ENCODE data around the gene CDH22. TPM values are rescaled to one million over a fixed set of nuclear protein-coding genes. Genes with fewer than 3 reads are reported as not detected.

CDH22 gene
- total RNA-seq, 1 donor from 2014 or later, result under 0.01 TPM

DNA sequence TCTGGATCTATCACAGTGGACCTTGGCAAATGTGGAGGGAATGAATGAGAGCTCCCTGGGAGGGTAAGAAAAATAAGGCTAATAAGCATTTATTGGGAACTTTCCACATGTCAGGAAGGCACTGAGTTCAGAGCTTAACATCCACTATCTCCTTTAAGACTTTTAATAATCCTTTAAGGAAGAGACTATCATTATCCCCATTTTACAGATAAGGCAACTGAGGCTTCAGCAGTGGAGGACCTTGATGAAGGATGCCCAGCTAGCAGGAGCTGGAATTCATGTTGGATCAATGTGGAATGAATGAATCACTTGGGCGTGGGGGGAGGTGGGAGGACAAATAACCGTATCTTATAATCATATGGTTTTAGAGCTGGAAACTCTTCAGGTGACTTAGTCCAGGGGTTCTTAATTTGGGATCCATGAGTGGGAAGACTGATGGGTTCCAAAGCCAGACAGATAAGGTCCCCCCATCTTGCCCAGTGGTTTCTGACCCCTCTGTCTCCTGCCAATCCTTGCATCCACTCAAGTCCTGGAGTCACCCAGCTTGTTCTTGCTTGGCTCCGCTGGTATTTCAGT lies 135.2 kb downstream of the CDH22 start:
- DNase-seq (ENCODE audit: low read depth in 2 of 2), result no peak

DNA sequence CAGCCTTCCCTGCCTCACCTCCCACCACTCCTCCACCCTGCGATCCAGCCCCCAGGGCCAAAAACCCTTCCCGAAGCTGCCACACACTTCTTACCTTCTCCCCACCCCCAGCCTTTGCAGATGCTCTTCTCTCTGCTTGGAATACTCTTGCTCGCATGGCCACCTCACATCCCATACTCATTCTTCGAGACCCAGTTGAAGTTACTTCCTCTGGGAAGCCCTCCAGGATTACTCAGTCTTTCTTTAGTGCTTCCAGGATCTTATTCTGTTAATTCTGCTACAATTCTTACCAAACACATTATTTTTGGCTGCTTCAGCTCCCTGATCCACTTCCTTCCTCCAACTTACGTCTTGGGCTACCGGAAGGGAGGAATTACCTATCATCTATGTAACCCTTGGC lies 135.8 kb downstream of the CDH22 start:
- DNase-seq (ENCODE audit: low read depth in 2 of 2), result no peak

DNA sequence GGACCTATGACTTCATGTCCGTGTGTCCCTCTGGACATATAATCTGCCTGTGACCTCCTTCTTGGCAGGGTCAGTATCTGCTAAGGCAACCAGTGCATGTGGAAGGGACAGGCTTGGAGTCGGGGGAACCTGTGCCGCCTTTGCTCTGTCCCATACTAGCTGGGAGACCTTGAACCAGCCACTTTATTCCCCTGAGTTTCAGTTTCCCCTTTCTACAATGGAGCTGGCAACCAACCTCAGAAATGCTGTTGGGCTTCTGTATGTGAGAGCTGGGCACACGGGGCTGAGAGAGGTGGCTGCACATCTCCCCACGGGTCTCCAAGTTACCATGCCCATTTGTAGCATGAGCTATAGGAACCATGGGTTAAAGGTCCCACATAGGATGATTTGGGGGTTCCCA lies 136.4 kb downstream of the CDH22 start:
- no peak for DNase-seq (ENCODE audit: low read depth in 2 of 2)

DNA sequence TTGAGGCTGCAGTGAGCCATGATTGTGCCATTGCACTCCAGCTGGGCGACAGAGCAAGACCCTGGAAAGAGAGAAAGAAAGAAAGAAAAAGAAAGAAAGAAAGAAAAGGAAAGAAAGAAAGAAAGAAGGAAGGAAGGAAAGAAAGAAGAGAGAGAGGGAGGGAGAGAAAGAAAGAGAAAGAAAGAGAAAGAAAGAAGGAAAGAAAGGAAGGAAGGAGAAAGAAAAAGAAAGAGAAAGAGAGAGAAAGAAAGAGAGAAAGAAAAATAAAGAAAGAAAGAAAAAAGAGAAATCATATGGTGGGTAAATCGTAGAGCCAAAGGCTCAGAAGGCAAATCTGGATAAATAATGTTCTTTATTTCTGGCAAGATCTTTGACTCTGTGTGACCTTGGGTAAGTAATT lies 136.8 kb downstream of the CDH22 start:
- DNase-seq (ENCODE audit: low read depth in 2 of 2), result no peak

DNA sequence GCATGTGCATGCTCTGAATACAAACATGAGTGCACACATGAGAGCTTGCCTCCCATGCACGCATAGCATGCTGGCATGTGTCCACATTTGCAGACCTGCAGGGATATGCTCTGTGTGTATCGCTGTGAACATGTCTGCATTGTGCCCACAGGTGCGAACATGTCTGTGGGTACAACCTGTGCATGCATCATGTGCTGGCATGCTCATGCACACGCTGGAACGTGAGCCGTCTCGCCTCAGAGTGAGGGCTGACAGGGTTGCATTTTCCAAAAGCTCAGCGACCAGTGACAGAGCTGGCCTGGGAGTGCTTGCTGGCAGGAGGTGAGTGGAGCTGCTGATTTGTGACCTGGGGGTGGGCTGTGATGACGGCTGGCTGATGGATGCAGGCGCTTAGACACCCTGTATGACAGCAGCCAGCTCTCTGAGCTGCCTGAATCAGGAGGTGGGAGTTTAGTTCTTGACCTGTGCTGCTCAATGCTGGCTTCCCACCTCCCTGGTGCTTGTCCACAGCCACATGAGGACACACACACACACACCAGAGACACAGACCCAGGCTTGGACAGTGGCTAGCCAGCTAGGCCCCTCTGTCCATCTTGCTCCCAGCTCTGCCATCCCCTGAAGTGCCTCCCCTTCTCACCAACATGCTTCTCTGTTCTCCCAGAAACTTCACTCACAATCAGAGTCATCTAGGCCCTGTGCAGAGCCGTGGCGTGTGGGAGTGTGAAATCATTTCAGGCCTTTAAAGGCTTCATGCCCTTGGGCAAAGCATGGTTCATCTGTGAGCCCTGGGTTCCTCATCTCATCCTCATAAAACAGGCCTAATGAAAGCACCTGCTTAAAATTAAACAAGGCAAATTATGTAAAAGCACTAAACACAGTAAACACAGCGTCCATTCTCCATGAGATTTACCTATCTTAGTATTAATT lies 138.8 kb downstream of the CDH22 start:
- no peak for DNase-seq (ENCODE audit: low read depth in 2 of 2)

DNA sequence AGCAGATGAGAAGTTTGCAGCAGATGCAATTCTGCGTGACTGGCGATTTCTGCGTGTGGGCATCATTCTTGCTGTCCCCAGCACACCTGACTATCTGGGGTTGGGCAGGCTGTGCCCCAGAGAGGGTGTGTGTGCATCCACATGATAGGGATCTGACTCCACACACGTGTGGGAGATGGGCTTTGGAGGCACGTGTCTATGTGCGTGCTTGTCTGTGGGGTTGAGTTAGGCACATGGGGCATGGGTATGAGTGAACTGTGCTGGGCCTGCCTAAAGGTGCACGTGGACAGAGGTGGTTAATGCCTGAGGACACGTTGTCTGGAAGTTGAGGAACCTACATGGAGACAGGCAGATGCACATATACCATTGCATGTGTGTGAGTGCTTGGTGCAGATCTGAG lies 139.9 kb downstream of the CDH22 start:
- DNase-seq (ENCODE audit: low read depth in 2 of 2), result no peak

DNA sequence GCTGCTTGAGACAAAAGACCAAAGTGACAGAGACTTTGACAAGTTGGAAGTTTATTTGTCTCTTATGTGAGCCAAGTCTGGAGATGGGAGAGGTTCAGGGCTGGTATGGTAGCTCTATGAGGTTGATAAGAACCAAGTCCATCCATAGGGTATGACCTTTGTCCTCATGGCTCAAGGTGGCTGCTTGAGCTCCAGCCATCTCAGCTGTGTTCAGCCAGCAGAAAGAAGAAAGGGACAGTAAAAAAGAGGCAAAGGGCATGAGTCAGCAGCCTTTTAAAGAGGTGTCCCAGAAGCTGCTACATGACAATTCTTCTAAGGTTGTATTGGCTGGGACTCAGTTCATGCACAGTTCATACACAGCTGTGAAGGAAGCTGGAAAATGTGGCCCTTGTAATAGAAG lies 141.2 kb downstream of the CDH22 start:
- DNase-seq (ENCODE audit: low read depth in 2 of 2), result no peak

DNA sequence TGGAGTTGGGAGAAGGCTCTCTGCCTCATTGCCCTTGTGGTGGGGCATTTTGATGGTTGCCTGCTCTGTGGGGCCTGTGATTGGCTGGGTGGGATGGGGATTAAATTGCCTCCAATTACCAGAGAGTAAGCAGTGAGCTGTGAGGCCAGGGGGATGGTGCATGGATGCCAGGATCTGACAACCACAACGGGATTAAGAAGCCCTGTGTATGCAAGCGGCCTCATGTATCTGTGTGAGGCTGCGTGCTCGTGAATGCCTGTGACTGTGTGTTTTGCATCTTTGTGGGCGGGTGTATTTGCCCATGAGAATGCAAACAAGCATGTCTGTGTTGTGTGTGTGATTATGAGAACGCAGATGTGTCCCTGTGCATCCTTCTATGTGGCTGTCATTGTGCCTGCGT lies 144.0 kb downstream of the CDH22 start:
- DNase-seq (ENCODE audit: low read depth in 2 of 2), result no peak

DNA sequence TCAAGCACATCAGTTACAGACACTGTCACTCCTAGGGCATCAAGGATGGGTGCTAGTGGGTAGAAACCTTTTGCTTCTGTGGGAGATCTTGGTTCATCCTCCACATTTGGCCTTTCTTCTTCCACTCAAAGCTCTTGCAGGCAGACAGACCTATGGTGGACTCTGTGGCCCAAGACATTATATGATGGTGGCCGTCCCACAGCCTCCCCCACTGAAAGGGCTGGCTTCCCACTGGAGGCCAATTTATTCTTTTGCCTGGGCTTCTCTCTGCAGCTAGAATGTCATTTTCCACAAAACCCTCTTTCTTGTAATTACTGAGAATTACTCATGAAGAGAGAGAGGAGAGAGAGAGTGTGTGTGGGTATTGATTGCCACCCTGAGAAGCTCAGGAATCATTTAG lies 146.4 kb downstream of the CDH22 start:
- no peak for DNase-seq (ENCODE audit: low read depth in 2 of 2)

DNA sequence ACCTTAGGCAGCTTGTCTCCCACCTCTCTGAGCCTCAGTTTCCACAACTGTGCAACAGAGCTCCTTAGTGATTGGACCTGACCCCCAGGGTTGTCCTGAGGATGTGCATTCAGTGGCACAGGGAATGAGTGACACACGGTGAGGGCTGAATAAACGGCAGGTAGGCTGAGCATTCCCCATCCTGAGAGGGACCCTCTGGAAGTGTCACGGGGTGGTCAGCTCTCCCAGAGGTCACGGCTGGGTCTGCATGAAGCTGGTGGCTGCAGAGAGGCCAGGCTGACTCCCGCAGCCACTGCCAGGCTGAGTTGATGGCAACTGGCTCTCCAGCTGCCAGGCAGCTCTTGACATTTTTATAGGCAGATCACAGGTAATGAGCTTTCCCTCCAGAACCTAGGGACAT lies 147.6 kb downstream of the CDH22 start:
- DNase-seq (ENCODE audit: low read depth in 2 of 2), result no peak

DNA sequence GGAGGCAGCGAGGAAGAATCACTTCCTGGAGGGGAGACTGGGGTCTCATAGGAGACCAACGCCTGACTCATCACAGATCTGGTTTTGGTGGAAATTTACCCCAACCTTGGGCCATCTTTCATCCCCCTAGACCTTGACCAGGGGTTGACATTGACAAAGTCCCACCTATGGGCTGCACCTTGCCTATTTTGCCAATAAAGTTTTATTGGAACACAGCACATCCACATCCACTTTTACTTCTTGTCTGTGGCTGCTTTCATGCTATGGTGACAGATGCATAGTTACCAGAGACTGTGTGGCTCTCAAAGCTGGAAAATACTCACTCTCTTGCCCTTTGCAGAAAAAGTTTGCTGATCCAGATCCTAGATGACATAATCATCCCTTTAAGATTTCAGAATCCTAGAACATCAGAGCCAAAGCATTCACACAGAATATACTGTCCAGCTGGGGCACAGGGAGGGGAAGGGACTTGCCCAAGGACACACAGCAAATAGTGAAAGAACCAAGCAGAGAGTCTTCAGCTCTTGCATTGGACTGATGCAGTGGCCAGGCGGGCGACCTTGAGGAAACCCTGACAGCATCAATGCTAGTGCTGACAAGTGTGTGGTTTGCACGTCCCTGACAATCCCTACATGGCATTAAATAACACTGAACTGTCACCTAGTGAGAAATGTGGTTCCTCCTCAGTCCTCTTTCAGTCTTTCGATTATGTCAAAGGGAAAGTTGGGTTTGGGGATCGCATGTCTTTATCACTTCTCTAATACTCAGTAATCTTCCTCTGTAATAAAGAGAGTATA lies 149.0 kb downstream of the CDH22 start:
- no peak for DNase-seq (ENCODE audit: low read depth in 2 of 2)

DNA sequence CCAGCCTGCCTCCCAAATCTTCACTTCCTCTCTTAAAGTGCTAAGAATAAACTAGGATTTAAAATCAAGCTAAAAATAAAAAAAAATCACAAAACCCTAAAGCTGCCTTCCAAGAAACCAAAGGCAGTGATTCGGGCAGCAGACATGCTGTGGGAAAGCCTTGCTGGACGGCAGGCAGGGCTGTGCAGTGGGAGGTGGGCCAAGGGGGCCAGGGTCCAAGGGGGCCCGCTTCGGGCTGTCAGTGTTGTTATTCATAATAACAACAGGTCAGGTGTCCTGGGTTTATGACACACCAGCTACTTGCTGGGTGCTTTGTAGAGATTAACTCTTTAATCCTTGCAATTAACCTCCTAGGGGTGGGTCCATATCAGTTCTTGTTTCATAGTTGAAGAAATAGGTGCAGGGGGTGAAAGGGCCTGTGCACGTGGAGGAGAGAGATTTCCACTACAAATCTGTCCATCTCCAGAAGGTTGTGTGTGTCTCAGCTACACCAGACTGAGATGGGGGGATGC lies 149.8 kb downstream of the CDH22 start:
- DNase-seq (ENCODE audit: low read depth in 2 of 2), result no peak

DNA sequence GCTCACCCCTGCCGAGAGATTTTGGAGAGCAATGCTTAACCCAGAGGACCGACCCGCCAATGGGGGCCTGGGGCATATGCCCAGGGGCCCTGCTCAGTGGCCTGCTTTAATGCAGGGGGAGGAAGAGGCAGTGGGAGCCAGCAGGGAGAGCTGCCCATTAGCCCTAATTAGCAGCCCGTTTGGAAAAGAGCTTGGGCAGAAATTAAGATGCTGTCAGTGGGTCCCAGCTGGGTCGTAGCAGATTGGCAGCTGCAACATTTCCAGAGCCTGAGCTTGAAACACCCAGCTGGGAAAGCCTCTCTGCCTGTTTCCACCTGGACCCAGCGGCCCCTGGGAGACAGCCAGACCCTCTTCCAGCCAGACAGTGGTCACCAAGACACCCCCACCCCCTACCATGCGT lies 150.7 kb downstream of the CDH22 start:
- no peak for DNase-seq (ENCODE audit: low read depth in 2 of 2)

DNA sequence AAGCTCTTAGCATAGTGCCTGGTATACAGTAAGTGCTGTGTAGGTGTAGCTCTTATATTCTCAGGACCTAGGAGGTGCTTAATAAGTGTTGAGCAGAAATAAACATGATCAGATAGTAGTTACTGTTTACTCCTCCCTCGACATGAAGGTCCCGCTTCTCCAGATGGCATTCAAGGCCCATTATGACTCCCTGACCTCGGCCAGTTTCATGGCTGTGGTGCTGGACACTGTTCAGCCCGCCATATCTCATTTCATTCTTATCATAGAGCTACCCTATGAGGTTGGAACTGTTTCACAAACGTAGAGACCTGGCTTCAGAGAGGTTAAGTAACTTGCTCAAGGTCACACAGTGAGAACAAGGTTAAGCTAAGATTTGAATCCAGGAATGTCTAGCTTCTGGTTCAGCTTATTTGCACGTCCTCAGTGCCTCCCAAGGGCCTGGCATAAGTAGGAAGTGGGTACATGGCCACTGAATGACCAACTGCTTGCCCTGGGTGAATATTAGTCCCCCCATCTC lies 151.2 kb downstream of the CDH22 start:
- DNase-seq (ENCODE audit: low read depth in 2 of 2), result no peak

DNA sequence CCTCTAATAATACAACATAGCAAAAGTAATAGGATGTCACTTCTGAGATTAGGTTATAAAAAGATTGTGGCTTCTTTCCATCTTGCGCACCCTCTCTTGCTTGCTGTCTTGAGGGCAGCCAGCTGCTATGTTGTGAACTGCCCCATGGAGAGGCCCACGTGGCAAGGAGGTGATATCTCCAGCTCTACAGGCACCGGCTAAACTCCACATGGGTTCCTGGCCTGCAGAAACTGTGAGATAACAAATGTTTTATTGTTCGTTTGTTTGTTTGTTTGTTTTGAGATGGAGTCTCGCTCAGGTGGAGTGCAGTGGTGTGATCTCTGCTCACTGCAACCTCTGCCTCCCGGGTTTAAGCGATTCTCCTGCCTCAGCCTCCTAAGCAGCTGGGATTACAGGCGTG lies 152.2 kb downstream of the CDH22 start:
- no peak for DNase-seq (ENCODE audit: low read depth in 2 of 2)

DNA sequence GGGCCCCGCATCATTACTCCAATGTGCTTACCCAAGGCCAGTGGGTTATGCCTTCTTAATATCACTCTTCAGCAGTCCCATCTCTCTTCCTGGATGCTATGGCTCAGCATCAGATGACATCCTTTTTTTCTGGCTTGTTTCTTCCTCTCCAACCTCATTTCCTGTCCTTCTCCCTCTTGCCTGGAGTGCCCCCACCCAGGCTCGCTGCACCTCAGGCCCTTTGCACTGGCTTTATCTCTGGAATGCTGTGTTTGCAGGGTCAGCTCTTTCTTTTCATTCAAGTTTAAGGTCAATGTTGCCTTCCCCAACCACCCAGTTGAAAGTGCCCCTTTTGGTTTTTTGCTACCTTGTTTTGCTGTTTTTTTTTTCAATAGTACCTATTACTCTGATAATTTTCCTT lies 153.5 kb downstream of the CDH22 start:
- no peak for DNase-seq (ENCODE audit: low read depth in 2 of 2)

DNA sequence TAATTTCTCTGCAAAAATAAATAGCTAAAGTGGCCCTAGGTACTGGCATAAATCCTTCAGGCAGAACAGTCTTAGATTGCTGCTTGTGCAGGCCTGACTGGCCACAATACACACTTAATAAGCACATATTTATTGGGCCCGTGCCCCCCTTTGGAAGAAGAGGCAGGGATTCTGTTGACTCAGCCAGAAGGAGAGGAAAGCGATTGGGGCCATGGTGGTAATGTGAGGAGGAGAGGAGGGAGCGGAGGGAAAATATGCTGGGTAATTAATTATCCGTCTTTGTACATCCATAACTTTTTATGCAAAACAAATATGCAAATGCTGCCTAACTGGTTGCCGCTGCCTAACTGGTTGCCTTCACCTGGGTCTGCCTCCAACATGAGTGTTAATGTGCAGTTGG lies 154.0 kb downstream of the CDH22 start:
- no peak for DNase-seq (ENCODE audit: low read depth in 2 of 2)

DNA sequence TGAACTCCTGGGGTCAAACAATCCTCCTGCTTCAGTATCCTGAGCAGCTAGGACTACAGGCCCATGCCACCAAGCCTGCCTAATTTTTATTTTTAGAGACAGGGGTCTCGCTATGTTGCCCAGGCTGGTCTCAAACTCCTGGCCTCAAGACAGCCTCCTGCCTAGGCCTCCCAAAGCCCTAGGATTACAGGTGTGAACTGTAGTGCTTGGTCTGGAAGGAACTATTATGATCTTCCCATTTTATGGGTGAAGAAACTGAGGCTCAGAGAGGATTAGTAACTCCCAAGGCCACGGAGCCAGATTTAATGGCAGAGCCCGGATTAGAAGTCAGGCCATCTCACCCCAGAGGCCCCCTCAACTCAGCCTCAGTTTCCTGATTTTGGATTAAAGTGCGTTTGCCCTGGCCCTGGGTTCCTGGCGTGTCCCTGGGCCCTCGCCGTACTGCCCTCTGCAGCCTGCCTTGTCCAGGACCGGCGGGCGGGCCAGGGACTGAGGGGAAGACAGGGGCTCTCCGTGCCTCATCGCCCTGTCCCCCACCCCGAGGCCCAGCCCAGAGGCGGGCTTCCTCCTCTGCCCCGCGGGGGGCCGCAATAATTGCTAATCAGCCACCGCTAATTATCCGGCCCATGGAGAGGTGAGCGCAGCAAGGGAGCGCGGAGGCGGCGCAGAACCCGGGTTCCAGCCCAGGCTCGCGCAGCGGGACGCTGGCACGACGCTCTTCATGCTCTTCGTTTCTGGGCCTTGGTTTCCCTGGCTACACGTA lies 155.3 kb downstream of the CDH22 start:
- no peak for DNase-seq (ENCODE audit: low read depth in 2 of 2)

DNA sequence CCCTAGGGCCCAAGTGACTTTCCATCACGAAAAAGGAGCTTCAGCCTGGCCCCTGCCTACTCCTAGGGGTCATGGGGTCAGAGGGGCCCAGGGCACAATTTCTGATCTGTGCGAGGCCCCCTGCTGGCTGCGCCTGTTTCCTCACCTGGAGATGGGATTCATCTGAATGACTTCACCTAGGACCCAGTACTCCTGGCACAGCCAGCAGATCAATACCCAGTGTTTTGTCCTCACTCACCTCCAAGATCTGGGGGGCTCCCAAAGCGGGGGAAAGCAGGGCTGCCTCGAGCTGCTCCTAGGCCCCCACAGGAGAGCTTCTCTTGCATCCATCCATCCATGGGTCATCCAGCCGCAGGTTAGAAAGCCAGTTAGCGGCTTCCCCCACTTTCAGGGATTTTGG lies 156.4 kb downstream of the CDH22 start:
- DNase-seq (ENCODE audit: low read depth in 2 of 2), result no peak

DNA sequence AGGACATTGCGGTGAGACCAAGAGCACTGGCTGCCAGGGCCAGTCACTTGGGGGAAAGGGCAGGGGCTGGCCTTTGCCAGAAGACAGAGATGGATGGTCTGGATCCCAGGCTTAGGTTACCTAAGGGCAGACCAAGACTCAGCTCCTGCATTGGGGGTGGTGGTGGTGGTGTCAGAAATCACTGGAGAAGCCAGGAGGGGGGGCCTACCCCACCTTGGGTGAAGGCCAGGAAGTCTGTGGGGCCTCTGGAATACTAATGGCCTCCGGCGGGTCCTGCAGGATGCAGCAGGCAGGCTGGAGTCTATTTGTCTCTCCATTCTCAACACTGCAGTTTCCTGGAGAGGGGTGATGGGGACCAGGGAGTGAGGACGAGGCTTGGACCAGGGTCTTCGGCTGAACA lies 157.4 kb downstream of the CDH22 start:
- no peak for DNase-seq (ENCODE audit: low read depth in 2 of 2)

Data from dermis microvascular lymphatic vessel endothelial cell (primary cell).